ENCODE data around the gene FKBP1B. TPM values are rescaled to one million over a fixed set of nuclear protein-coding genes. Genes with fewer than 3 reads are reported as not detected.

FKBP1B gene
- total RNA-seq, 4 donors from 2014 or later = 6.7 to 16.3 (median 10.9) TPM

DNA sequence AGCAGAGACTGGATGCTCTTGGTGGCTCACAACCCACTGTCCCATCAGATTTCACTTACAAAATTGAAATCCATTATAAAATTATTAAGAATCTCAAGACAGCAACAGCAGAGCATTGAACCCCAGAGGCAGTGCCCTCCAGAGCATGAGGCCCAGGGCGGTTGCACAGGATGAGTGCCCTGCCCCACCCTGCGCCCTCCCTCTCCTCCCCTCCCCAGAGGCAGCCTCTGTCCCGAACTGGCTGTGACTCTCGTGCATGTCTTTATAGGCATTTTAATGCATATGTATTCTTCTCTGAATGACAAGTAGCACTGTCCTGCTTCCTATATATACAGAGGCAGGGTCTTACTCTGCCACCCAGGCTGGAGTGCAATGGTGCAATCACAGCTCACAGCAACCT, 29.3 kb upstream of the FKBP1B start:
- TF ChIP-seq, protein P1, sequence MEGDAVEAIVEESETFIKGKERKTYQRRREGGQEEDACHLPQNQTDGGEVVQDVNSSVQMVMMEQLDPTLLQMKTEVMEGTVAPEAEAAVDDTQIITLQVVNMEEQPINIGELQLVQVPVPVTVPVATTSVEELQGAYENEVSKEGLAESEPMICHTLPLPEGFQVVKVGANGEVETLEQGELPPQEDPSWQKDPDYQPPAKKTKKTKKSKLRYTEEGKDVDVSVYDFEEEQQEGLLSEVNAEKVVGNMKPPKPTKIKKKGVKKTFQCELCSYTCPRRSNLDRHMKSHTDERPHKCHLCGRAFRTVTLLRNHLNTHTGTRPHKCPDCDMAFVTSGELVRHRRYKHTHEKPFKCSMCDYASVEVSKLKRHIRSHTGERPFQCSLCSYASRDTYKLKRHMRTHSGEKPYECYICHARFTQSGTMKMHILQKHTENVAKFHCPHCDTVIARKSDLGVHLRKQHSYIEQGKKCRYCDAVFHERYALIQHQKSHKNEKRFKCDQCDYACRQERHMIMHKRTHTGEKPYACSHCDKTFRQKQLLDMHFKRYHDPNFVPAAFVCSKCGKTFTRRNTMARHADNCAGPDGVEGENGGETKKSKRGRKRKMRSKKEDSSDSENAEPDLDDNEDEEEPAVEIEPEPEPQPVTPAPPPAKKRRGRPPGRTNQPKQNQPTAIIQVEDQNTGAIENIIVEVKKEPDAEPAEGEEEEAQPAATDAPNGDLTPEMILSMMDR (IDR thresholded peaks at IDR 0.05) = no peak
- TF ChIP-seq POLR2A (IDR thresholded peaks at IDR 0.05) = no peak
- no peaks in the 10 kb centered on the region for H3K27me3 ChIP-seq
- no peaks in the 10 kb centered on the region for H3K9me3 ChIP-seq
- no peak for DNase-seq
- no peak overlapping the region for H3K4me3 ChIP-seq
- peaks cover 0 to 7% (median 0%) of the 10 kb centered on the region in 3 donors for H3K36me3 ChIP-seq
- no peak overlapping the region for H3K27ac ChIP-seq
- no peaks in the 10 kb centered on the region for H3K4me1 ChIP-seq

DNA sequence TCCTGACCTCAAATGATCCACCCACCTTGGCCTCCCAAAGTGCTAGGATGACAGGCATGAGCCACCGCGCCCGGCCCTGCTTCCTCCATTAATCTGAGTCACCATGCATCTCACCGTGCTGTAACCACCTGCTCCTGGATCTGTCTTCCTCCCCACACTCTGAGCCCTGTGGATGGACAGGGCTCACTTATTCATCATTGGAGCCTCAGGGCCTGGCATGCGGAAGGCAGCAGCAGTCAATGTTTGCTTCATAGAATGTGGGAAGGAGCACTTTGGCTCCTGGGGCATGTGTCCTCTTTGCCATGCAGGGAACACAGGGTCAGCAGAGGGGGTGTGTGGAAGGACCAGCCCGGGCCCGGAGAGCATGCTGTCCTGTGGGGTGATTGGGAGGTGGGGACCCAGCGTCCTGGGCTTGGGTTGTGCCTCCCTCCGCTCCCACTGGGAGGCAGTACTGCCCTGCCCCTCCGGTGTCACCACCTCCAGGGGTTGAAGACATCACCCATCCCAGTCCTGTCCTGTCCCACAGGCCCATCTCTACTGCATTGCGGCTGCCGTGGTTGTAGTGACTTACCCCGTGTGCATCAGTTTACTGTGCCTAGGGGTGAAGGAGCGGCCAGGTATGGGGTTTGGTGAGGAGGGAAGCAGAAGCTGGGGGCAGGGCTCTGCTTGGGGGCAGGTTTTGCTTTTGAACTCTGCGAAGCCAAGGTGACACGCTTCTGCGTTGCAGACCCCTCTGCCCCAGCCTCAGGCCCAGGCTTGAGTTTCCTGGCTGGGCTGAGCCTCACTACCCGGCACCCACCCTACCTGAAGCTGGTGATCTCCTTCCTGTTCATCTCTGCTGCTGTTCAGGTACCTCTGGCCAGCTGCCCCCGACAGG, 28.2 kb upstream of the FKBP1B start:
- Histone ChIP-seq H3K4me3 (no peak overlapping the region), H3K4me1 (no peaks in the 10 kb centered on the region), H3K27me3 (no peaks in the 10 kb centered on the region), H3K36me3 (peaks cover 0 to 7% (median 0%) of the 10 kb centered on the region in 3 donors), H3K9me3 (no peaks in the 10 kb centered on the region), H3K27ac (no peak overlapping the region)
- no peak for TF ChIP-seq POLR2A (IDR thresholded peaks at IDR 0.05)
- TF ChIP-seq, protein P1 (IDR thresholded peaks at IDR 0.05) = peak in 4 of 6 experiments; percentile 24 to 70 (median 66)
- peak in 2 of 3 donors; percentile 66 to 75 for DNase-seq

DNA sequence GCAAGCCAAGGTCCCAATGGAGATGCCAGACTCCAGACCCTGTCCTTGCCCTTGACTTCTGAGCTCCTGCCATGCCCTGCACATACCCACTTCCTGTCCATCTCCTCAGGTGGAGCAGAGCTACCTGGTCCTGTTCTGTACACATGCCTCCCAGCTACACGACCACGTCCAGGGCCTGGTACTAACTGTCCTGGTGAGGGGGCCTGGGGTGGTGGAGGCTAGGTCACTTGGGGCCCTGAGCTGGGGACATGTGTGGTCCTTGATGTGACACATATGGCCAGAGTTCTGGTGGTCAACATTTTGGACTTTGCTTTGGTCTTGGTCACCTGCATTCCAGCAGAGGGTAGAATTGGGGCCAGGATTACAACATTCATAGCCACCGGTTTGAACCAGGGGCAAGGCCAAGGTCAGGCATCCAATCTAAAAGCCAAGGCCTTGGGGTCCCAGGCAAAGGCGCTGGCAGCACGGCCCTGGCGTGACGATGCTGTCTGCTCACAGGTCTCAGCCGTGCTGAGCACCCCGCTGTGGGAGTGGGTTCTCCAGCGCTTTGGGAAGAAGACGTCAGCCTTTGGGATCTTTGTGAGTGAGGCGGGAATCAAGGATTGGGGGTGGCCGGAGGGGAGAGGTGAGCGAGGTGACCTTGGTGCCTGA, 27.1 kb upstream of the FKBP1B start:
- Histone ChIP-seq H3K36me3 (peaks cover 0 to 11% (median 0%) of the 10 kb centered on the region in 3 donors), H3K27me3 (no peaks in the 10 kb centered on the region), H3K4me3 (no peak overlapping the region), H3K4me1 (no peaks in the 10 kb centered on the region), H3K27ac (no peak overlapping the region), H3K9me3 (no peaks in the 10 kb centered on the region)
- DNase-seq = no peak
- TF ChIP-seq, protein P1 (IDR thresholded peaks at IDR 0.05) = no peak
- no peak for TF ChIP-seq POLR2A (IDR thresholded peaks at IDR 0.05)

DNA sequence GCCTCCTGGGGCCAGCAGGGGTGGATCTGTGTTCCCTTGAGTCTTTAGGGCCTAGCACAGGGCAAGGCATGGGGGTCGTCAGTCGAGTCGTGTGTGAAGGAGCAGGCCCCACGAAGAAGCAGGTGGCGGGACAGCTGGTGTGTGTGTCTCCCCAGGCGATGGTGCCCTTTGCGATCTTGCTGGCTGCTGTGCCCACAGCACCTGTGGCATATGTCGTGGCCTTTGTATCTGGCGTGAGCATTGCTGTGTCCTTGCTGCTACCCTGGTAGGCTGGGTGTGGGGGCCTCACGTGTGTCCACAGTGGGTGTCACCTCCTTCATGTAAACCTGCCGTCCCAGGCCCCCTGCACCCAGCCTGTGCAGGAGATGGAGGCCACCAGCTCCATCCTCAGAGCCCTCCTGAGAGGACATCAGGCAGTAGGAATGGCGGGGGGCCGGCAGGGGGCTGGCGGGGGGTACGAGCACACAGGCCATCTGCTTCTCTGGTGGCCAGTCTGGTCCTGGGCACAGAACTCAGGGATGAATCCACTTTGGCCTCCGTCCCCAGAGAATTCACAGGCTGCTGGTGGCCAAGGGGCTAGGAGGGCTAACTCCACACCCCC, 26.5 kb upstream of the FKBP1B start:
- no peak overlapping the region for H3K27ac ChIP-seq
- H3K36me3 ChIP-seq = peaks cover 0 to 11% (median 0%) of the 10 kb centered on the region in 3 donors
- H3K27me3 ChIP-seq = no peaks in the 10 kb centered on the region
- no peaks in the 10 kb centered on the region for H3K4me1 ChIP-seq
- DNase-seq = no peak
- H3K9me3 ChIP-seq = no peaks in the 10 kb centered on the region
- H3K4me3 ChIP-seq = no peak overlapping the region
- TF ChIP-seq, protein P1 (IDR thresholded peaks at IDR 0.05) = no peak

DNA sequence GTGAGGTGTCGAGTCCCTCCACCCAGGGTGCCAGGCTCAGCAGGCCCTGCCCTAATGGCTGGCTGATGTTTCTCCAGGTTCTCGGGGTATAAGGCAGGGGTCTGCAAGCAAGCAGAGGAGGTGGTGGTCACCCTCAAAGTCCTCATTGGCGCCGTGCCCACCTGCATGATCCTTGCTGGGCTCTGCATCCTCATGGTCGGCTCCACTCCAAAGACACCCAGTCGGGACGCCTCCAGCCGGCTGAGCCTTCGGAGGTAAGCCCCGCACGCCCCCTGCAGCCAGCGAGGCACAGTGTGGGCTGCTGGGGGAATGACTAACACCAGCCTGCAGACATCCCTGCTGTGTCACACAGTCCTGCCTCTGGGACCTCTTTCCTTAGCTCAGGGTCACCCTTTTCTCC, 25.5 kb upstream of the FKBP1B start:
- H3K4me3 ChIP-seq = no peak overlapping the region
- peaks cover 0 to 11% (median 0%) of the 10 kb centered on the region in 3 donors for H3K36me3 ChIP-seq
- DNase-seq = no peak
- no peak overlapping the region for H3K27ac ChIP-seq
- H3K9me3 ChIP-seq = no peaks in the 10 kb centered on the region
- no peaks in the 10 kb centered on the region for H3K4me1 ChIP-seq
- H3K27me3 ChIP-seq = no peaks in the 10 kb centered on the region
- TF ChIP-seq, protein P1 (IDR thresholded peaks at IDR 0.05) = no peak
- no peak for TF ChIP-seq POLR2A (IDR thresholded peaks at IDR 0.05)
